ENCODE measurements around the gene PCDHB14.

- TF ChIP-seq SP1 (CRISPR knock-in tag; conservative IDR thresholded peaks at IDR 0.05) = no peak
- no peak for TF ChIP-seq ATF2 (CRISPR knock-in tag; IDR thresholded peaks at IDR 0.05; ENCODE audit: borderline replicate concordance, low read depth)
- TF ChIP-seq, protein P1, sequence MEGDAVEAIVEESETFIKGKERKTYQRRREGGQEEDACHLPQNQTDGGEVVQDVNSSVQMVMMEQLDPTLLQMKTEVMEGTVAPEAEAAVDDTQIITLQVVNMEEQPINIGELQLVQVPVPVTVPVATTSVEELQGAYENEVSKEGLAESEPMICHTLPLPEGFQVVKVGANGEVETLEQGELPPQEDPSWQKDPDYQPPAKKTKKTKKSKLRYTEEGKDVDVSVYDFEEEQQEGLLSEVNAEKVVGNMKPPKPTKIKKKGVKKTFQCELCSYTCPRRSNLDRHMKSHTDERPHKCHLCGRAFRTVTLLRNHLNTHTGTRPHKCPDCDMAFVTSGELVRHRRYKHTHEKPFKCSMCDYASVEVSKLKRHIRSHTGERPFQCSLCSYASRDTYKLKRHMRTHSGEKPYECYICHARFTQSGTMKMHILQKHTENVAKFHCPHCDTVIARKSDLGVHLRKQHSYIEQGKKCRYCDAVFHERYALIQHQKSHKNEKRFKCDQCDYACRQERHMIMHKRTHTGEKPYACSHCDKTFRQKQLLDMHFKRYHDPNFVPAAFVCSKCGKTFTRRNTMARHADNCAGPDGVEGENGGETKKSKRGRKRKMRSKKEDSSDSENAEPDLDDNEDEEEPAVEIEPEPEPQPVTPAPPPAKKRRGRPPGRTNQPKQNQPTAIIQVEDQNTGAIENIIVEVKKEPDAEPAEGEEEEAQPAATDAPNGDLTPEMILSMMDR (IDR thresholded peaks at IDR 0.05) = no peak
- no peak for TF ChIP-seq HMGXB4 (CRISPR knock-in tag; IDR thresholded peaks at IDR 0.05)
- TF ChIP-seq NFE2L1 (CRISPR knock-in tag; IDR thresholded peaks at IDR 0.05) = no peak
- no peak for TF ChIP-seq IRF2 (CRISPR knock-in tag; IDR thresholded peaks at IDR 0.05; ENCODE audit: borderline replicate concordance, low read depth)
- no peak for TF ChIP-seq ZNF425 (CRISPR knock-in tag; conservative IDR thresholded peaks at IDR 0.05)
- TF ChIP-seq, protein P2, sequence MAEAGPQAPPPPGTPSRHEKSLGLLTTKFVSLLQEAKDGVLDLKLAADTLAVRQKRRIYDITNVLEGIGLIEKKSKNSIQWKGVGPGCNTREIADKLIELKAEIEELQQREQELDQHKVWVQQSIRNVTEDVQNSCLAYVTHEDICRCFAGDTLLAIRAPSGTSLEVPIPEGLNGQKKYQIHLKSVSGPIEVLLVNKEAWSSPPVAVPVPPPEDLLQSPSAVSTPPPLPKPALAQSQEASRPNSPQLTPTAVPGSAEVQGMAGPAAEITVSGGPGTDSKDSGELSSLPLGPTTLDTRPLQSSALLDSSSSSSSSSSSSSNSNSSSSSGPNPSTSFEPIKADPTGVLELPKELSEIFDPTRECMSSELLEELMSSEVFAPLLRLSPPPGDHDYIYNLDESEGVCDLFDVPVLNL (CRISPR knock-in tag; IDR thresholded peaks at IDR 0.05; ENCODE audit: borderline replicate concordance, low read depth) = no peak
- no peak for TF ChIP-seq SMAD4 (CRISPR knock-in tag; IDR thresholded peaks at IDR 0.05)
- no peak for TF ChIP-seq TCF7 (CRISPR knock-in tag; IDR thresholded peaks at IDR 0.05; ENCODE audit: low read depth)
- no peak for TF ChIP-seq ESRRA (CRISPR knock-in tag; IDR thresholded peaks at IDR 0.05; ENCODE audit: borderline replicate concordance)
These were observed 47.2 kb upstream of the PCDHB14 start for GRCh38 chr5:141175933-141176332.

Measured in WTC11 (cell line).